SK-MEL-5 (cell line): ENCODE results near the gene MRPS27. TPM values are rescaled to one million over a fixed set of nuclear protein-coding genes. Genes with fewer than 3 reads are reported as not detected.

Experiments used
- DNase-seq: peaks from one replicate; pipeline ENCODE4 v3.0.0-alpha.2; 2016; ENCODE audit warnings: low read depth, low spot score
- in situ Hi-C: cut with HindIII; loops from 2 replicates; pipeline ENCODE4 v1.10.0; 2016; ENCODE audit warnings: low sequenced_read_pairs, high pct_unique_total_duplicates, low pct_unique_long_range_greater_than_20kb
- total RNA-seq: library from RNA; depleted of rRNA; stranded (reverse); fragments of >200 nt; shearing (Covaris generic); gene quantifications from 2 replicates; pipeline ENCODE4 v1.2.3, GENCODE V29; 2014

MRPS27 gene
- total RNA-seq, 1 experiment from 2014 or later = 134 TPM

DNA sequence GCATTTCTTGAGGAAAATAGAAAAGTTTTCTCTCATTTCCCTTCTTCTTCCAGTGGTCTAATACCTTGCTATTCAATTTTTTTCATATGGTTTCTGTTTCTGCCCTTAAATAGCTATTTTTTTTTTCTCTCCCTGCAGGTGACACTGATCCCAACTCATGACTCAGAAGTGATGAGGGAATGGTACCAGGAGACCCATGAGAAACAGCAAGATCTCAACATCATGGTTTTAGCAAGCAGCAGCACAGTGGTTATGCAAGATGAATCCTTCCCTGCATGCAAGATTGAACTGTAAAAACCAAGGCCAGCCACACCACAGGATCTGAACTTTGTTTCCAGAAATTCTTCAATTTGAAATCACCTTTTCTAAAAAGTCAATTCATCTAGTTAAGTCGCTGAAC is 115.1 kb downstream of the MRPS27 start:
- in situ Hi-C loops = no loop called here
- no peak for DNase-seq

DNA sequence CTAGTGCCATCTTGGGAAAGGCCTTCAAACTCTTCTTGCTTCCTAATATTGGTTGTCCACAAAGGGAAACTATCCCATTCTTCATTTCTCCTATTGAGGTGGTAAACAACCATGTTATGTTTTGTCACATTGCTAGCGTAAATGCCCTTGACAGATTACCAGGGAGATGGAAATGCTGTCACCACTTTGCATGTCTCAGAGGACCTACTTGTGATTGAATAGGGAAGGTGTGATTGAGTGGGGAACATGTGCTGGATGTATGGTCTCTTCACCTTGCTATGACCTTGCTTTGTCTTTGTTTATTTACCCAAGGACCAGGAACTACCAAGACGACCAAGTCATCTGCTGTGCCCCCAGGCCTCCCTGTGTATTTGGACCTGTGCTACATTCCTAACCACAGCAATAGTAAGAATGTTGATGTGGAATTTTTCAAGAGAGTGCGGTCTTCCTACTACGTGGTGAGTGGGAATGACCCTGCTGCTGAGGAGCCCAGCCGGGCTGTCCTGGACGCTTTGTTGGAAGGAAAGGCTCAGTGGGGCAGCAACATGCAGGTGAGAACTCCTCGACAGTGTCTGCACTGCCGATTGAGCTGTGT is 116.7 kb downstream of the MRPS27 start:
- in situ Hi-C loops = no loop called here
- no peak for DNase-seq

DNA sequence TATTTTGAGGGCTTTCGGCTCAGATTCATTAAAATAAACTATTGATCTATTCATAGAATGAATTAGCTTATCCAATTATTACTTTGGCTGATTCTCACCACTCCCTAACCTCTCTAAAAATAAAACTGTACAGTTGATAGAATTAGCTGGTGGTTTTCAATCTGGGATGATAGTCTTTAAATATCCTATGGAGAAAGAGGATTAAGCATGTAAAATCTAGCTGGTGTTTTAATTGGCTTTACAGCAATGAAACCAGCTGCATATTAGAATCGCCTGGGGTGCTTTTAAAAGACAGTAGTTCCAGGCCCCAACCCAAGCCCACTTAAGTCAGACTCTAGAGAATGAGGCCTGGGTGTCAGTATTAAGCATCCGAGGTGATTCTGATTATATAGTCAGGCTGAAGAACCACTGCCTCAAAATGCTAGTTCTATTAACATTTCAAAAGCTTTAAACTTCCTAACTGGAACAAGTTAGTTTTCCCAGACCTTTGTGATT is 117.7 kb downstream of the MRPS27 start:
- in situ Hi-C loops = no loop called here
- no peak for DNase-seq

DNA sequence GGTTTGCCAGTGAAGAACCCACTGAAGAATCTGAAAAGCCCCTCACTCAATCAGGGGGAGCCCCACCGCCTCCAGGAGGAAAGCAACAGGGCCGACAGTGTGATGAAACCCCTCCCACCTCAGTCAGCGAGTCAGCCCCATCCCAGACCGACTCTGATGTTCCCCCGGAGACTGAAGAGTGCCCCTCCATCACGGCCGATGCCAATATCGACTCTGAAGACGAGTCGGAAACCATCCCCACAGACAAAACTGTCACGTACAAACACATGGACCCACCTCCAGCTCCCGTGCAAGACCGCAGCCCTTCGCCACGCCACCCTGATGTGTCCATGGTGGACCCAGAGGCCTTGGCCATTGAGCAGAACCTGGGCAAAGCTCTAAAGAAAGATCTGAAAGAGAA is 120.4 kb downstream of the MRPS27 start:
- no peak for DNase-seq
- in situ Hi-C loops = no loop called here

DNA sequence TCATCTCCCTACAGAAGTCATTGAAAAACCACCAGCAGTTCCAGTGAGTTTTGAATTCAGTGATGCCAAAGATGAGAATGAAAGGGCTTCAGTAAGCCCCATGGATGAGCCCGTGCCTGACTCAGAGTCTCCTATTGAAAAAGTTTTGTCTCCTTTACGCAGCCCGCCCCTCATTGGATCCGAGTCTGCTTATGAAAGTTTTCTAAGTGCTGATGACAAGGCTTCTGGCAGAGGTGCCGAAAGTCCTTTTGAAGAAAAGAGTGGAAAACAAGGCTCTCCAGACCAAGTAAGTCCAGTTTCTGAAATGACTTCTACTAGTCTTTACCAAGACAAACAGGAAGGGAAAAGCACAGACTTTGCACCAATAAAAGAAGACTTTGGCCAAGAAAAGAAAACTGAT is 122.6 kb downstream of the MRPS27 start:
- no peak for DNase-seq
- in situ Hi-C loops = no loop called here

DNA sequence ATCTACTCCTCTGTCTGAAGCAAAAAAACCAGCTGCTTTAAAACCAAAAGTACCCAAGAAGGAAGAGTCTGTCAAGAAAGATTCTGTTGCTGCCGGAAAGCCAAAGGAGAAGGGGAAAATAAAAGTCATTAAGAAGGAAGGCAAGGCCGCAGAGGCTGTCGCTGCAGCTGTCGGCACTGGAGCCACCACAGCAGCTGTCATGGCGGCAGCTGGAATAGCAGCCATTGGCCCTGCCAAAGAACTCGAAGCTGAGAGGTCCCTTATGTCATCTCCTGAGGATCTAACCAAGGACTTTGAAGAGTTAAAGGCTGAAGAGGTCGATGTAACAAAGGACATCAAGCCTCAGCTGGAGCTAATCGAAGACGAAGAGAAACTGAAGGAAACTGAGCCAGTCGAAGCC is 124.5 kb downstream of the MRPS27 start:
- in situ Hi-C loops = no loop called here
- no peak for DNase-seq

DNA sequence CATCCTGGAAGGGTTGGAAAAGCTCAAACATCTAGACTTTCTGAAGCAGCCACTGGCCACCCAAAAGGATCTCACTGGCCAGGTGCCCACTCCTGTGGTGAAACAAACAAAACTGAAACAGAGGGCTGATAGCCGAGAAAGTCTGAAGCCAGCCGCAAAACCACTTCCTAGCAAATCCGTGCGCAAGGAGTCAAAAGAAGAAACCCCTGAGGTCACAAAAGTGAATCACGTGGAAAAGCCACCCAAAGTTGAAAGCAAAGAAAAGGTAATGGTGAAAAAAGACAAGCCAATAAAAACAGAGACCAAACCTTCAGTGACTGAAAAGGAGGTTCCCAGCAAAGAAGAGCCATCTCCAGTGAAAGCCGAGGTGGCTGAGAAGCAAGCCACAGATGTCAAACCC is 125.2 kb downstream of the MRPS27 start:
- in situ Hi-C loops = no loop called here
- no peak for DNase-seq

DNA sequence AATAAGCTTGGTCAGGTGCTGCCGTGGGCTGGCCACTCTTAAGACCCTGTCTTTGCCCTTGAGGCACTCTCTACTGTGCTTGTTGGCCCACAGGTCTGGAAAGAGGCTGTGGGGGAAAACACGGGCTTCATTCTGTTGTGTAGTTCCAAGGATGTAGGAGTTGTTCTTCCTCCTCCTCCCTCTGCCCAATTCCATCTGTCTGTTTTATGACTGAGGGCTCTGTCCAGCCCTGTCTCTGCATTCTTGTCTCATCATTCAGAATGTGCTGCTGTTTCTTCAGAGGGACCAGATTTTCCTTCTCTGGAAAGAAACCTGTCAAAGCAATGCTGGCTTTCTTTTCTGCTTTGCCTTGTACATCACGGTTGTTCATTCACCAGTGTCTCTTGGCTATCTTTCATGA is 128.6 kb downstream of the MRPS27 start:
- no peak for DNase-seq
- in situ Hi-C loops = no loop called here

DNA sequence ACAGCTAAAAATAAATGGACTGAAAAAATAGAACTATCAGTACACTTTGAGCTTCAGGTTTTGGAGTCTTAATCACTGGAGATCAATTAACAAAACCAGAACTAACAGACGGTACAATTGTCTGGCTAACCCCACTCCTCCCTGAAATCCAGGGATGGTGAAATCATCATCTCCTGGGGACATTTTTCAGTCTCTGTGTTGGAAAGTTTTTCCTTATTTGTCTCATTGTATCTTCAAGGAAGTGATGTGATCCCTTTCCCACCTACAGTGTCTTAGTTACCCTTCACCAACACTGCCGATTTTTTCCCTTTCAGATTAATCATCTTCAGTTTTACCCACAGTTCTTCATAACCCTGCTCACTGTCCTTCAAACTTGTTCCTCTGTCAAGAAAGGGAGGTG is 130.9 kb downstream of the MRPS27 start:
- DNase-seq = no peak
- in situ Hi-C loops = no loop called here

DNA sequence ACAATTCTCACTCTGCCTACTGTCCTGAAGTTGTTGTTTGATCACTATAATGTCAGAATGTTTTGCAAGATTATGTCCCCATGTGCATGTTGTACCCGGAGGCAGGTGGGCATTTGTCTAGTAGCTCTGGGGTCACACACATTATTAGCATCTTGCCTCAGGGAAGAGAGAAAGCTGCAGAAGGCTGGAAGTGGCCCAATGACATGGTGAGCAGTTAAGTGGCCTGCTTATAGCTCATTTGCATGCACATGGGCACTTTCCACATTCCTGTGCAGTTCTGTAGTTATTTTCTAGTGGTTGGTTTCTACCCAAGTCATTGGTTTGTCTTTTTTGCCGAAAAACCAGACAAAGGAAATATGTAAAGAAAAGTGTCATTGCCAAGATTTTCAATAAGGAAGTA is 131.9 kb downstream of the MRPS27 start:
- in situ Hi-C loops = no loop called here

DNA sequence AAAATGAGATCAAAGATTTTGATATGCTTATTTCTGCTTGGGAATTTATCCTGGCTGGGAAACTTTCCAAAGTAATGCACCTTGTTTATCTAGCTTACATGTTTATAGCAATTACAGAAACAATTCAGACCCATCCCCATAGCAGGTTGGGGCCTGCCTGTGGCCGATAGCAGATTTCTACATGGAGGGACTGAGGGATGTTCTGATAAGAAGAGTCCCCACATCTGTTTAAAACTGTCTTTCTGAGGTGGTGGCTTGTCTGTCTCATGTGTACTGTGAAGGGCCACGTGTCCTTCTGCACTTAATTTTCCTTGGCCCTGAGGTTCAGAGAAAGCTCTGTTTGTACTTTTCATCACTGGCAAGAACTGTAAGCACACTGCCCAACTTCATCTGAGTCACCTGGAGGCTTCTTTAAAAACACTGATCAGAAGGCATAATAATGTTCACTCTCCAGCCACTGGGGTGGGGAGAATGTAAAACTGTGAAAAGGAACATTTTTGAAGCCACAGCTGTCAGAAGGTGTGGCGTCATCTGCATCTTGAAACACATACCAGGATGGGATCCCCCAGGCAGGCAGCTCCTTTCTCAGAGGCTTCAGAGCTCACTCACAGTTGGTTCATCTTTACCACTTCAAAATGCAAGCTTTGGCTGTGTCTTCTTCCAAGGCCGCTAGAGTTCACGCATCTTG is 132.5 kb downstream of the MRPS27 start:
- DNase-seq = no peak
- in situ Hi-C loops = no loop called here

More for the DNA sequence above, 131.9 kb downstream of the MRPS27 start:
- DNase-seq = no peak

DNA sequence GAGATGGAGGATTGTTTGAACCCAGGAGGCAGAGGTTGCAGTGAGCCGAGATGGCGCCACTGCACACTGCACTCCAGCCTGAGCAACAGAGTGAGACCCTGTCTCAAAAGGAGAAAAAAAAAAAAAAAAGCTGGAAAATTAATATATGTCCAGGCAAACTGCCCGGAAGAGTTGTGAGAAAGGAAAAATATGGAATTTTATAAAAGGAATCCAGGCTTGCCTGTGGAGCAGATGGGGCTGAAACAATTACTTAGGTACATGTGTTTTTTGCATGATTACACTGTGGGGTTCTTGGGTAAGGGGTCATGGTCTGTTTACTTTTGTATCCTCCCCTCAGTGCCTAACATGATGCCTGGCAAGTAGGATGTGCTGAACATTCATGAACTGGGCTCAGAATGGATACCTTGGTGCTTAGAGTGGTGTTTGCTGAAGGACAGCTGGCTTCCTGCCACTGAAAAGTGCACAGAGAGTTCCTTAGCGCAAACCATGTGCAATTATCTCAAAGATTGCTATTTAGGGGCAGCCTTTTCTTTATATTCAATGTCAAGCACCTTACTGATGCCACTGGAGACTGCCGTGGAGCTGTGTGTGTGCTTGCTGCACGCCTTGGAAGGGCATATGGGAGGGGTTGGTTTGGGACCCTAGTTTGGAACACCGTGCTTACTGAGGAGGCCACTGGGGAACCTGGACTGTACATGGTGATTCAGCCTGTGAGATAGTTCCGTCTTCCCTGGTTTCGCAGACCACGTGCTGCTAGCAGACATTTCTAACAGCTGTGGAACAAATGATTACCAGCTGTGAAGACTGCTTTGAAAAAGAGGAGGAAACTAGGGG is 134.3 kb downstream of the MRPS27 start:
- DNase-seq = no peak
- in situ Hi-C loops = no loop called here

DNA sequence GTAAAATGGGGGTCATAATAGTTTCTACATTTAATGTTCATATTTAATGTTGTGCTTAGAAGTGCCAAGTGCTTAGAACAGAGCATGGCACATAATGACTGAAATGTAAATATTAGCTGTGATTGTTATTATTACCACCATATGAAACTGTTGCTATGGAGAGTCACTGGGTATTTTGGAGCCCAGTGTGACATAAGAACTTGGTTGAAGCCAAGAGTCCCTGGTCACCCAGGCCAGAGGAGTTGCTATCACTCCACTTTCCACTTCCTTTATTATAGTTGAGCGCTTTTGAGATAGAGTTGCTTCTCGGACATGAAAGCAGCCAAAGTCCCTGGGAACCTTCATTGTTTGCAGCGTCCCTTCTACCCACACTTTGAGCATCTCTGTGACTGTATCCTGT is 135.6 kb downstream of the MRPS27 start:
- in situ Hi-C loops = no loop called here
- no peak for DNase-seq

DNA sequence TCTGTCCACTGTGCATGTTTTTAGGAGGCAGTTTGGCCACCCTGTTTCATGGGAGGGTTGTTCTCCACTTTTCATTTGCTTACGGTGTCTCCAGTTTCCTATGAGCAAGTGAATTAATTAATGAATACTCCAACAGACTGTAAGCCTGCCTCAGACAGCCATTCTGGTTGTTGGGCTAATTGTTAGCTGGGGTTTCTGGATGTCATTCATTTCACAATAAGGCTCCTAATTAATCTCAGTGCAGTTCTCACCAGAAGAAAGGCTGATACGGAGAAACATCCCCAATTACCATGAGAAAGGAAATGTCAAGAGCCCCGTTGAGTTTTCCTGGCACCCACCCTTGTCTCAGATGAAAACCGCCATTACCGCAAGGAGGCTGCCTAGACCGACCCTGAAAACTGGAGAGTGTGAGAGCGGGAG is 136.9 kb downstream of the MRPS27 start:
- no peak for DNase-seq
- in situ Hi-C loops = no loop called here

DNA sequence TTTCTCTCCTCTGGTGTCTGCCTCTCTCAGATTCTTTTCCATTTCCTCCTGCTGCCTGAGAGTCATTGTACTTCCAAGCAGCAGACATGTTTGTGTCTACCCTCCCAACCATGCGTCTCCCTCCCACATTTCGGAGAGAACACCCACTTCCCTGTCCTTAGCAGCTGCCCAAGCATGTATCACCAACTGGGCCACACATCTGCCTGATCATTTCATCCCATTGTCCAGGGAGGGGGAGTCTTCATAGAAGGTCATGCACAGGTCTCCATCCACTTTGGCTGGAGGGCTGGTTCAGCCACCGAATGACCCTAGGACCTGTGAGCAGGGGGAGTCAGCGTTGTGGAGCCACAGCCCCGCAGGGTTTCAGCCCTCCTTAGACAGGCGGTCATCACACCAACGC is 137.4 kb downstream of the MRPS27 start:
- no peak for DNase-seq
- in situ Hi-C loops = no loop called here

DNA sequence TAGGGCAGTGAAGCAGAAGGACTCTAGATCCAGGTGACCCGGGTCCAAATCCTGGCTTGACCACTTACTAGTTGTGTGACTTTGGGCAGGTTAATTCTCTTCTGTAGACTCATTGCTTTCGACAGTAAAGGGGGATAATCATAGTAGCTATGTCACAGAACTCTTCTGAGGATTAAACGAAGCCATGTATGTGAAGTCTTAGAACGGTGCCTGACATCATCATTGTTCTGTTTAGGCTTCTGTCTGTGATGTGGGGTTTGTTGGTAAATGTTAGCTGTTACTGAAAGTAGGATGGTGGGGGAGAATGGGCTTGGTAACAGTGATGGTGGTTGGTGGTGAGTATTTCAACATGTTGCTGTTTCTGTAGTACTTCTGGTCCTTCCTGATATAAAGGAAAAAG is 139.1 kb downstream of the MRPS27 start:
- in situ Hi-C loops = no loop called here

DNA sequence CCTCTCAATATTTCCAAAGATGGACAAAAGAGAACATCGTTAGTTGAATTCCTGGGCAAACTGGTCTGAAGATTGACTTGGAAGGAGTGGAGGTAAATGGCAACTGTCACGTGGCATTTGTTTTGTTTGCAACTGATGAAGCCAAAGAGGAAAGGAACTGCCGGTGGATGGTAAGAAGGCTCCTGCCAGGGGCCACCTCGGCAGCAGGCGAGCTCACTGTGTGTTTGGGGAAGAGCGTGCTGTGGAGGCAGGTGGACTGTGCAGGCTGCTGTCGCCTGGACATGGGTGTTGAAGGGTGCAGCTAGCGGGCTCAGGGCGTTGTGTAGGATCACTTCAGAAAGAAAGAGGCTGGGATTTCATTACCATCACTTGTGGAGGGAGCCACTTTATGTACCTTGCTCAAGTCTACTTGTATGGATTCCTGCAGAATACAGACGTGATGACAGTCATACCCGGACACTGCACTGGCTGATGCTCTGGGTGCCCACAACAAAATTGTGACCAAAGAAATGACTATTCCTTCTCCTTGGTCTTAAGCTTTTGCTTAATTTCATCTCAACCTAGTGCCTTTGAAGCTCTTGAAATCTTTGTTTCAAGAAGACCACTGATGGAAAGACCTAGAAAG is 140.1 kb downstream of the MRPS27 start:
- in situ Hi-C loops = no loop called here
- DNase-seq = peak; percentile 4

More for the DNA sequence above, 139.1 kb downstream of the MRPS27 start:
- no peak for DNase-seq
